ENCODE measurements around the gene METTL25.
A peak's percentile ranks its signal among the peaks of the same experiment; 100 is the strongest.

Gene METTL25

DNA sequence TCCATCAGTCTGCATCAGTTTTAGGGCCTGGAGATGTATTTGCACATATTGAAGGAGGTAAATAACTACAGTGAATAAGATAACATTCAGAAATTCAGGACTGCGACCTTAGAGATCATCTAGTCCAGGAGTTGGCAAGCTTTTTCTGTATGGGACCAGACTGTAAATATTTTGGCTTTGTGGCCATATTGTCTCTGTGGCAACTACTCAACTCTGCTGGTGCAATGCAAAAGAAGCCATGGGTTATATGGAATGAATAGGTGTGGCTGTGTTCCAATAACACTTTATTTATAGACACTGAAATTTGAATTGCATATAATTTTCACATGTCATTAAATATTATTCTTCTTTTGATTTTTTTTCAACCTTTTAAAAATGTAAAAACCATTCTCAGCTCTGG, 156.6 kb downstream of the METTL25 start:
- H3K36me3 ChIP-seq (replicated peaks; ENCODE audit: insufficient read depth, low read length), result no peaks in the 10 kb centered on the region
- H3K4me2 ChIP-seq (ENCODE audit: low read depth, low read length), result no peak overlapping the region
- no peaks in the 10 kb centered on the region for H3K9me2 ChIP-seq (replicated peaks; ENCODE audit: insufficient read depth, low read length)
- no peaks in the 10 kb centered on the region for H3F3A ChIP-seq (ENCODE audit: insufficient read depth, low read length)
- no peak for DNase-seq
- H4K20me1 ChIP-seq (ENCODE audit: insufficient read depth, low read length), result no peaks in the 10 kb centered on the region
- no peak overlapping the region for H3K9ac ChIP-seq (ENCODE audit: low read length)
- TF ChIP-seq EZH2 (optimal IDR thresholded peaks at IDR 0.05; ENCODE audit: low read depth, low read length), result no peak
- TF ChIP-seq, protein P1, sequence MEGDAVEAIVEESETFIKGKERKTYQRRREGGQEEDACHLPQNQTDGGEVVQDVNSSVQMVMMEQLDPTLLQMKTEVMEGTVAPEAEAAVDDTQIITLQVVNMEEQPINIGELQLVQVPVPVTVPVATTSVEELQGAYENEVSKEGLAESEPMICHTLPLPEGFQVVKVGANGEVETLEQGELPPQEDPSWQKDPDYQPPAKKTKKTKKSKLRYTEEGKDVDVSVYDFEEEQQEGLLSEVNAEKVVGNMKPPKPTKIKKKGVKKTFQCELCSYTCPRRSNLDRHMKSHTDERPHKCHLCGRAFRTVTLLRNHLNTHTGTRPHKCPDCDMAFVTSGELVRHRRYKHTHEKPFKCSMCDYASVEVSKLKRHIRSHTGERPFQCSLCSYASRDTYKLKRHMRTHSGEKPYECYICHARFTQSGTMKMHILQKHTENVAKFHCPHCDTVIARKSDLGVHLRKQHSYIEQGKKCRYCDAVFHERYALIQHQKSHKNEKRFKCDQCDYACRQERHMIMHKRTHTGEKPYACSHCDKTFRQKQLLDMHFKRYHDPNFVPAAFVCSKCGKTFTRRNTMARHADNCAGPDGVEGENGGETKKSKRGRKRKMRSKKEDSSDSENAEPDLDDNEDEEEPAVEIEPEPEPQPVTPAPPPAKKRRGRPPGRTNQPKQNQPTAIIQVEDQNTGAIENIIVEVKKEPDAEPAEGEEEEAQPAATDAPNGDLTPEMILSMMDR (IDR thresholded peaks at IDR 0.05; ENCODE audit: low read length), result no peak
- no peak for TF ChIP-seq EZH2phosphoT487 (IDR thresholded peaks at IDR 0.05; ENCODE audit: low read length)
- no peak overlapping the region for H3K27ac ChIP-seq (ENCODE audit: low read length)
- H3K4me1 ChIP-seq (ENCODE audit: low read length), result 0 out of 2 replicates have a peak, but pooled peaks cover 5% of the 10 kb centered on the region
- H3K9me3 ChIP-seq (replicated peaks; ENCODE audit: insufficient read depth, low read length), result no peaks in the 10 kb centered on the region
- no peak overlapping the region for H2AFZ ChIP-seq (ENCODE audit: low read length)
- H3K79me2 ChIP-seq (ENCODE audit: low read length), result no peaks in the 10 kb centered on the region
- no peaks in the 10 kb centered on the region for H3K27me3 ChIP-seq (replicated peaks; ENCODE audit: insufficient read depth, low read length)
- no peak overlapping the region for H3K4me3 ChIP-seq (ENCODE audit: low read length)

GRCh38 chr12:82515652-82516051, 157.3 kb downstream of the METTL25 start:
- Histone ChIP-seq H3K9me3 (replicated peaks; ENCODE audit: insufficient read depth, low read length) (no peaks in the 10 kb centered on the region), H3K36me3 (replicated peaks; ENCODE audit: insufficient read depth, low read length) (no peaks in the 10 kb centered on the region), H2AFZ (ENCODE audit: low read length) (no peak overlapping the region), H3K4me2 (ENCODE audit: low read depth, low read length) (no peak overlapping the region), H3K27ac (ENCODE audit: low read length) (no peak overlapping the region), H3F3A (ENCODE audit: insufficient read depth, low read length) (no peaks in the 10 kb centered on the region), H3K79me2 (ENCODE audit: low read length) (no peaks in the 10 kb centered on the region), H3K9ac (ENCODE audit: low read length) (no peak overlapping the region), H4K20me1 (ENCODE audit: insufficient read depth, low read length) (no peaks in the 10 kb centered on the region), H3K4me3 (ENCODE audit: low read length) (no peak overlapping the region), H3K27me3 (replicated peaks; ENCODE audit: insufficient read depth, low read length) (no peaks in the 10 kb centered on the region), H3K4me1 (ENCODE audit: low read length) (0 out of 2 replicates have a peak, but pooled peaks cover 8% of the 10 kb centered on the region), H3K9me2 (replicated peaks; ENCODE audit: insufficient read depth, low read length) (no peaks in the 10 kb centered on the region)
- no peak for DNase-seq
- no peak for TF ChIP-seq EZH2 (optimal IDR thresholded peaks at IDR 0.05; ENCODE audit: low read depth, low read length)
- no peak for TF ChIP-seq EZH2phosphoT487 (IDR thresholded peaks at IDR 0.05; ENCODE audit: low read length)
- TF ChIP-seq, protein P1 (IDR thresholded peaks at IDR 0.05; ENCODE audit: low read length), result no peak

DNA sequence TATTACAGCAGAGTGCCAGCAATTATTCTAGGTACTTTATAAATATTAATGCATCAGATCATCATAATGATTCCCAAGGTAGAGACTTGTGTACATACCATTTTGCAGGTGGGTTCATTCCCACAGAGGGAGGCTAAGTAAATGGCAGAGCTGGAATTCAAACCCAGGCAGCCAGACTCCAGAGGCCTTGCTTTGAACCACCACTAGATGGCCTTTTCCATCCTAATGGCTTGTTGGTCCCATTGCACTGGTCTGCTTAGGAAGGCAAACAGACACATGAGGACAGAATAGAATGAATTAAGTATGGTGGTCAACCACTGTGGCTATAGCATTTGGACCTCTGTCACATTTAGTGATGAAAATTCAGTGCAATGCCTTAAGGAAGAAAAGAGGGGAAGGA, 158.7 kb downstream of the METTL25 start:
- no peaks in the 10 kb centered on the region for H4K20me1 ChIP-seq (ENCODE audit: insufficient read depth, low read length)
- H3F3A ChIP-seq (ENCODE audit: insufficient read depth, low read length), result no peaks in the 10 kb centered on the region

More for the DNA sequence above, 158.7 kb downstream of the METTL25 start:
- H3K36me3 ChIP-seq (replicated peaks; ENCODE audit: insufficient read depth, low read length), result no peaks in the 10 kb centered on the region
- H3K9me3 ChIP-seq (replicated peaks; ENCODE audit: insufficient read depth, low read length), result no peaks in the 10 kb centered on the region
- 0 out of 2 replicates have a peak, but pooled peaks cover 8% of the 10 kb centered on the region for H3K4me1 ChIP-seq (ENCODE audit: low read length)
- H3K27ac ChIP-seq (ENCODE audit: low read length), result no peak overlapping the region
- H3K27me3 ChIP-seq (replicated peaks; ENCODE audit: insufficient read depth, low read length), result no peaks in the 10 kb centered on the region
- no peak overlapping the region for H3K4me2 ChIP-seq (ENCODE audit: low read depth, low read length)
- H3K9ac ChIP-seq (ENCODE audit: low read length), result no peak overlapping the region
- no peaks in the 10 kb centered on the region for H3K79me2 ChIP-seq (ENCODE audit: low read length)
- no peak overlapping the region for H3K4me3 ChIP-seq (ENCODE audit: low read length)
- TF ChIP-seq, protein P1 (IDR thresholded peaks at IDR 0.05; ENCODE audit: low read length), result peak; percentile 58
- no peak for TF ChIP-seq EZH2 (optimal IDR thresholded peaks at IDR 0.05; ENCODE audit: low read depth, low read length)
- H2AFZ ChIP-seq (ENCODE audit: low read length), result no peak overlapping the region
- H3K9me2 ChIP-seq (replicated peaks; ENCODE audit: insufficient read depth, low read length), result no peaks in the 10 kb centered on the region
- peak; percentile 26 for DNase-seq
